ENCODE results near the gene CHN1.

CHN1 gene

GRCh38 chr2:174994381-174994780 is 10.8 kb downstream of the CHN1 start:
- DNase-seq (ENCODE audit: low read depth, low spot score): no peak
- no peak for TF ChIP-seq CTCF (IDR thresholded peaks at IDR 0.05; ENCODE audit: insufficient read depth, low read length, missing control alignments)
- CTCF ChIA-PET: interaction anchor here (1.1 to 13.2 kb wide), 5 partner anchors 8 to 296 kb away, joined by 3 to 345 read pairs (median 13); no protein-coding TSS in a partner anchor
- no peak overlapping the region for H3K4me3 ChIP-seq (ENCODE audit: low read depth, low read length)
- POLR2A ChIA-PET: no interaction called here

GRCh38 chr2:174992886-174993285 is 12.3 kb downstream of the CHN1 start:
- CTCF ChIA-PET: interaction anchor here (0.7 to 13.2 kb wide), 6 partner anchors 18 to 297 kb away, joined by 3 to 345 read pairs (median 46); no protein-coding TSS in a partner anchor
- TF ChIP-seq CTCF (IDR thresholded peaks at IDR 0.05; ENCODE audit: insufficient read depth, low read length, missing control alignments): no peak
- no peak for DNase-seq (ENCODE audit: low read depth, low spot score)
- POLR2A ChIA-PET: no interaction called here
- no peak overlapping the region for H3K4me3 ChIP-seq (ENCODE audit: low read depth, low read length)

GRCh38 chr2:174985614-174986013 is 19.6 kb downstream of the CHN1 start:
- no peak overlapping the region for H3K4me3 ChIP-seq (ENCODE audit: low read depth, low read length)
- POLR2A ChIA-PET: no interaction called here
- CTCF ChIA-PET: interaction anchor here (0.7 to 13.2 kb wide), 50 partner anchors 9 to 336 kb away, joined by 3 to 417 read pairs (median 5); partner anchors contain the start of genes CHN1 and CHRNA1
- peak; percentile 39 for TF ChIP-seq CTCF (IDR thresholded peaks at IDR 0.05; ENCODE audit: insufficient read depth, low read length, missing control alignments)
- no peak for DNase-seq (ENCODE audit: low read depth, low spot score)

GRCh38 chr2:174984561-174984960 is 20.6 kb downstream of the CHN1 start:
- POLR2A ChIA-PET: no interaction called here
- H3K4me3 ChIP-seq (ENCODE audit: low read depth, low read length): no peak overlapping the region
- no peak for DNase-seq (ENCODE audit: low read depth, low spot score)
- CTCF ChIA-PET: interaction anchor here (0.9 to 13.2 kb wide), 39 partner anchors 9 to 335 kb away, joined by 3 to 417 read pairs (median 6); partner anchors contain the start of genes CHN1 and CHRNA1
- no peak for TF ChIP-seq CTCF (IDR thresholded peaks at IDR 0.05; ENCODE audit: insufficient read depth, low read length, missing control alignments)

- no peak for TF ChIP-seq CTCF (IDR thresholded peaks at IDR 0.05; ENCODE audit: insufficient read depth, low read length, missing control alignments)
- POLR2A ChIA-PET: interaction anchor here (1.5 kb wide), 1 partner anchor 9 kb away, joined by 5 read pairs; no protein-coding TSS in a partner anchor
- no peak for DNase-seq (ENCODE audit: low read depth, low spot score)
Measured at GRCh38 chr2:174981331-174981730, 23.9 kb downstream of the CHN1 start.

DNA sequence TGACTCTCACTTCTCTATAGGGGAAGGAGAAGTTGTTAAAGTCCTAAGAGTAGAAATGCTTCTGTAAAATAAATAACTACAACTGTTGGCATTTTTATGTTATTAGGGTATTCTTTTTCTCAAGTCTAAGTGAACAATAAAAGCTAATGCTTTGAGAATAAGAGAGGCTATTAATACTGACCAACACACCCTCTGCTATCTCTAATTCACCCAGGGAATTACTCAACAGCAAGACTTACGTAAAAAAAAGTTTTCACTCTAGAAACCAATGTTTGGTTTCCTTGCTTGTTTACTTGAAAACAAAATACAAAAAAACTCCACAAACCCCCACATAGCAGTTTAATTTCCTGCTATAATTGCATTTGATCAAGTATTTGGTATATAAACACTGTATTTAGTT is 25.2 kb downstream of the CHN1 start:
- no peak for DNase-seq (ENCODE audit: low read depth, low spot score)
- no peak for TF ChIP-seq CTCF (IDR thresholded peaks at IDR 0.05; ENCODE audit: insufficient read depth, low read length, missing control alignments)
- no peak overlapping the region for H3K4me3 ChIP-seq (ENCODE audit: low read depth, low read length)
- POLR2A ChIA-PET: interaction anchor here (1.5 kb wide), 1 partner anchor 8 kb away, joined by 5 read pairs; no protein-coding TSS in a partner anchor
- CTCF ChIA-PET: interaction anchor here (0.8 to 2.3 kb wide), 6 partner anchors 9 to 292 kb away, joined by 3 to 29 read pairs (median 3); no protein-coding TSS in a partner anchor

More at GRCh38 chr2:174981331-174981730, 23.9 kb downstream of the CHN1 start:
- CTCF ChIA-PET: interaction anchor here (1.1 to 2.3 kb wide), 5 partner anchors 8 to 293 kb away, joined by 3 to 29 read pairs (median 5); no protein-coding TSS in a partner anchor
- H3K4me3 ChIP-seq (ENCODE audit: low read depth, low read length): no peak overlapping the region
